WERI-Rb-1 (cell line): ENCODE results near the gene UBE2R2.

Source experiments
- DNase-seq: peaks from one replicate; pipeline ENCODE4 v3.0.0-alpha.2; 2020
- H3K27ac ChIP-seq: fragments of 250-450 bp; sonication (Bioruptor Pico); 2 replicates; pipeline ENCODE4 v1.5.1; 2020; ENCODE audit warnings: mild to moderate bottlenecking, moderate library complexity
- H3K27me3 ChIP-seq: fragments of 250-450 bp; sonication (Bioruptor Pico); 2 replicates; pipeline ENCODE4 v1.5.1; 2021; ENCODE audit warnings: mild to moderate bottlenecking, low read depth, moderate library complexity; ENCODE audit not compliant: insufficient read depth, severe bottlenecking
- H3K36me3 ChIP-seq: fragments of 250-450 bp; sonication (Bioruptor Pico); 2 replicates; pipeline ENCODE4 v1.5.1; 2020; ENCODE audit warnings: mild to moderate bottlenecking, moderate library complexity
- H3K4me3 ChIP-seq: 2 replicates; pipeline ENCODE4 v1.5.1; 2011; ENCODE audit warnings: low read depth, mild to moderate bottlenecking, control low read depth, low read length
- H3K9me3 ChIP-seq: fragments of 250-450 bp; sonication (Bioruptor Pico); 2 replicates; pipeline ENCODE4 v1.5.1; 2021; ENCODE audit warnings: mild to moderate bottlenecking, moderate library complexity; ENCODE audit not compliant: severe bottlenecking
- CTCF ChIP-seq: IDR thresholded peaks from 2 replicates; pipeline ENCODE4 v1.5.1; 2011; ENCODE audit warnings: low read depth, mild to moderate bottlenecking, control low read depth, inconsistent platforms, low read length

UBE2R2 gene

GRCh38 chr9:33939924-33940874 lies 123.2 kb downstream of the UBE2R2 start:
- TF ChIP-seq CTCF: no peak
- Histone ChIP-seq H3K9me3 (no peaks in the 10 kb centered on the region), H3K4me3 (no peak overlapping the region), H3K27me3 (no peaks in the 10 kb centered on the region), H3K27ac (no peak overlapping the region), H3K36me3 (peaks cover 63% of the 10 kb centered on the region)
- DNase-seq: no peak

- peaks cover 70% of the 10 kb centered on the region for H3K36me3 ChIP-seq
- DNase-seq: no peak
- no peaks in the 10 kb centered on the region for H3K27me3 ChIP-seq
- TF ChIP-seq CTCF: no peak
- H3K9me3 ChIP-seq: no peaks in the 10 kb centered on the region
- no peak overlapping the region for H3K4me3 ChIP-seq
- H3K27ac ChIP-seq: no peak overlapping the region
Observed at GRCh38 chr9:33942471-33943083, 125.6 kb downstream of the UBE2R2 start.

- DNase-seq: no peak
- peaks cover 68% of the 10 kb centered on the region for H3K36me3 ChIP-seq
- no peaks in the 10 kb centered on the region for H3K27me3 ChIP-seq
- H3K9me3 ChIP-seq: no peaks in the 10 kb centered on the region
- no peak overlapping the region for H3K4me3 ChIP-seq
- no peak for TF ChIP-seq CTCF
- H3K27ac ChIP-seq: no peak overlapping the region
Observed at GRCh38 chr9:33943389-33943788, 126.4 kb downstream of the UBE2R2 start.

GRCh38 chr9:33946779-33947535 lies 130.0 kb downstream of the UBE2R2 start:
- Histone ChIP-seq H3K9me3 (no peaks in the 10 kb centered on the region), H3K27ac (no peak overlapping the region), H3K27me3 (no peaks in the 10 kb centered on the region), H3K4me3 (no peak overlapping the region), H3K36me3 (peaks cover 76% of the 10 kb centered on the region)
- TF ChIP-seq CTCF: no peak
- DNase-seq: no peak

GRCh38 chr9:33950371-33950770 lies 133.4 kb downstream of the UBE2R2 start:
- no peak overlapping the region for H3K4me3 ChIP-seq
- peaks cover 67% of the 10 kb centered on the region for H3K36me3 ChIP-seq

More at GRCh38 chr9:33950371-33950770, 133.4 kb downstream of the UBE2R2 start:
- no peak for TF ChIP-seq CTCF
- no peaks in the 10 kb centered on the region for H3K27me3 ChIP-seq
- no peaks in the 10 kb centered on the region for H3K9me3 ChIP-seq
- H3K27ac ChIP-seq: no peak overlapping the region
- DNase-seq: no peak
